RWPE2 (cell line): Measurements from ENCODE around the gene PTK6.

Experiments
- ATAC-seq: fragments of 200-7000 bp; cut with Tn5 transposase; 3 replicates; pipeline ENCODE4 v1.9.1; 2021; ENCODE audit warnings: low read depth
- DNase-seq: peaks from one replicate; pipeline ENCODE4 v3.0.0-alpha.2; 2020; ENCODE audit warnings: low spot score
- H3K27ac ChIP-seq: fragments of 450-650 bp; 2 replicates; pipeline ENCODE4 v1.5.1; 2017; ENCODE audit warnings: mild to moderate bottlenecking; ENCODE audit not compliant: poor library complexity, severe bottlenecking
- H3K27me3 ChIP-seq: fragments of 250-450 bp; sonication (Bioruptor Pico); 2 replicates; pipeline ENCODE4 v1.5.1; 2021; ENCODE audit warnings: mild to moderate bottlenecking, moderate library complexity; ENCODE audit not compliant: insufficient read depth, poor library complexity, severe bottlenecking
- H3K36me3 ChIP-seq: fragments of 250-450 bp; sonication (Bioruptor Pico); 2 replicates; pipeline ENCODE4 v1.5.1; 2020; ENCODE audit warnings: low read depth, mild to moderate bottlenecking, moderate library complexity
- H3K4me1 ChIP-seq: fragments of 250-450 bp; sonication (Bioruptor Pico); 2 replicates; pipeline ENCODE4 v1.5.1; 2021; ENCODE audit warnings: mild to moderate bottlenecking, moderate library complexity; ENCODE audit not compliant: insufficient read depth, poor library complexity, severe bottlenecking
- H3K4me3 ChIP-seq: fragments of 250-450 bp; sonication (Bioruptor Pico); 2 replicates; pipeline ENCODE4 v1.5.1; 2021; ENCODE audit warnings: mild to moderate bottlenecking, moderate library complexity; ENCODE audit not compliant: severe bottlenecking
- H3K9me3 ChIP-seq: fragments of 250-450 bp; sonication (Bioruptor Pico); 2 replicates; pipeline ENCODE4 v1.5.1; 2021; ENCODE audit warnings: mild to moderate bottlenecking, moderate library complexity; ENCODE audit not compliant: severe bottlenecking
- TF ChIP-seq, protein P1 (sequence below): fragments of 450-650 bp; IDR thresholded peaks from one replicate; pipeline ENCODE4 v1.5.1; 2017; ENCODE audit warnings: mild to moderate bottlenecking, moderate library complexity; ENCODE audit not compliant: poor library complexity, severe bottlenecking

PTK6 gene

DNA sequence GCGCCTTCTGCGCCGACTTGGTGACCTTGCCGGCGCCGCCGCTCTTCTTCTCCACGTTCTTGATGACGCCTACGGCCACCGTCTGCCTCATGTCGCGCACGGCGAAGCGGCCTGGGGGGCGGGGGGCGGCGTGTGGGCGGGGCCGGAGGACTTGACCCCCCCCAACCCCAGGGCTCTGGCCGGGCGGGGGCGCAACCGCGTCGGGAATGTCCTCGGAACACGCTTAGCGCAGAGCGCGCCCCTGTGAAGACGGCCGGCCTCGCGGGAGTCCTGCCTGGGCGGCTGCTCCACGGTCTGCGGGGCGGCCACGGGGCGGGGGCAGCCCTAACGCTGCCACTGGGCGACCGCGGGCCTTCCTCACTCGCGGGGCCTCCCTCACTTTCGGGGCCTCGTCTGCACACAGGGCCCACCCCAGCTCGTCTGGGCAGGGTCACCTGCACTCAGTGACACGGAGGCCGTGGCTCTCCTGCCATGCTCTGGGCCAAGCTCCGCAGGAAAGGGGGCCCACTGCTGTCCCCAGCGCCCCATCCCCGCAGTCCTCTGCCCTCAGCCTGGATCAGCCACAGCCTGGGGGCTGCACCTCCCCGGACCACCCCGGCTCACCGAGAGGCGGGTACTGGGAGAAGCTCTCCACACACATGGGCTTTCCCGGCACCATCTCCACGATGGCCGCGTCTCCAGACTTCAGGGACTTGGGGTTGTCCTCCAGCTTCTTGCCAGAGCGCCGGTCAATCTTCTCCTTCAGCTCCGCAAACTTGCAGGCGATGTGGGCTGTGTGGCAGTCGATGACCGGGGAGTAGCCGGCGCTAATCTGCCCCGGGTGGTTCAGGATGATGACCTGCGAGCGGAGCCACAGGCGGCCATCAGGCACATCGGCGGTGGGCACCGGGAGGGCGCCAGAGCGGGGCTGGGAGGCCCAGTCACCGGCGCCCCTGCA, 48.6 kb downstream of the PTK6 start:
- peaks cover 38% of the 10 kb centered on the region for H3K27me3 ChIP-seq
- DNase-seq (no peak), ATAC-seq (0 out of 3 replicates have a peak, but pooled peaks have one; percentile 6)
- H3K4me3 ChIP-seq, result no peak overlapping the region
- H3K9me3 ChIP-seq, result no peaks in the 10 kb centered on the region
- TF ChIP-seq, protein P1, sequence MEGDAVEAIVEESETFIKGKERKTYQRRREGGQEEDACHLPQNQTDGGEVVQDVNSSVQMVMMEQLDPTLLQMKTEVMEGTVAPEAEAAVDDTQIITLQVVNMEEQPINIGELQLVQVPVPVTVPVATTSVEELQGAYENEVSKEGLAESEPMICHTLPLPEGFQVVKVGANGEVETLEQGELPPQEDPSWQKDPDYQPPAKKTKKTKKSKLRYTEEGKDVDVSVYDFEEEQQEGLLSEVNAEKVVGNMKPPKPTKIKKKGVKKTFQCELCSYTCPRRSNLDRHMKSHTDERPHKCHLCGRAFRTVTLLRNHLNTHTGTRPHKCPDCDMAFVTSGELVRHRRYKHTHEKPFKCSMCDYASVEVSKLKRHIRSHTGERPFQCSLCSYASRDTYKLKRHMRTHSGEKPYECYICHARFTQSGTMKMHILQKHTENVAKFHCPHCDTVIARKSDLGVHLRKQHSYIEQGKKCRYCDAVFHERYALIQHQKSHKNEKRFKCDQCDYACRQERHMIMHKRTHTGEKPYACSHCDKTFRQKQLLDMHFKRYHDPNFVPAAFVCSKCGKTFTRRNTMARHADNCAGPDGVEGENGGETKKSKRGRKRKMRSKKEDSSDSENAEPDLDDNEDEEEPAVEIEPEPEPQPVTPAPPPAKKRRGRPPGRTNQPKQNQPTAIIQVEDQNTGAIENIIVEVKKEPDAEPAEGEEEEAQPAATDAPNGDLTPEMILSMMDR, result no peak
- H3K27ac ChIP-seq, result no peak overlapping the region
- no peaks in the 10 kb centered on the region for H3K4me1 ChIP-seq
- no peaks in the 10 kb centered on the region for H3K36me3 ChIP-seq

DNA sequence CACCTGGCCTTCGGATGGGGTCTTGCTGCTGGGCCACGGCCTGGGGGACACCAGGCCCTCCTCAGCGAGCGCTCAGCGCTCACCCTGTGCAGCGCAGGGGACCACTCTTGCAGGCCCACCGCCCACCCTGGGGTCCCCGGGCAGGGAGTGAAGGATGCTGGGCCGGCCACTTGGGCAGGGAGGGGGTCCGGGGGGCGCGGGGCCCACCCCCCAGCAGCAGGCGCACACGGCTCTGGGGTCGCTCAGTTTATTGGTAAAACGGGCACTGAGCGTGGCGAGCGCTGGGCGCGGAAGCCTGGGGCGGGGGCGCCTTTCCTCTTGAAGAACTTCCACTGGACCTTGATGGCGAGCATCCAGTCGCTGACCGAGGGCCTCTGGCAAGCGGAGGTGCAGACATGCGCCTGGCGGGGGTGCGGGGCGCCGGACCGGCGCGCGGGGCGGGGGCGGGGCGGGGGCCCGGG, 49.4 kb downstream of the PTK6 start:
- Histone ChIP-seq H3K4me3 (no peak overlapping the region), H3K27ac (no peak overlapping the region), H3K27me3 (peaks cover 44% of the 10 kb centered on the region), H3K9me3 (no peaks in the 10 kb centered on the region), H3K36me3 (no peaks in the 10 kb centered on the region), H3K4me1 (no peaks in the 10 kb centered on the region)
- DNase-seq, result no peak
- no peak for ATAC-seq
- TF ChIP-seq, protein P1, result no peak

DNA sequence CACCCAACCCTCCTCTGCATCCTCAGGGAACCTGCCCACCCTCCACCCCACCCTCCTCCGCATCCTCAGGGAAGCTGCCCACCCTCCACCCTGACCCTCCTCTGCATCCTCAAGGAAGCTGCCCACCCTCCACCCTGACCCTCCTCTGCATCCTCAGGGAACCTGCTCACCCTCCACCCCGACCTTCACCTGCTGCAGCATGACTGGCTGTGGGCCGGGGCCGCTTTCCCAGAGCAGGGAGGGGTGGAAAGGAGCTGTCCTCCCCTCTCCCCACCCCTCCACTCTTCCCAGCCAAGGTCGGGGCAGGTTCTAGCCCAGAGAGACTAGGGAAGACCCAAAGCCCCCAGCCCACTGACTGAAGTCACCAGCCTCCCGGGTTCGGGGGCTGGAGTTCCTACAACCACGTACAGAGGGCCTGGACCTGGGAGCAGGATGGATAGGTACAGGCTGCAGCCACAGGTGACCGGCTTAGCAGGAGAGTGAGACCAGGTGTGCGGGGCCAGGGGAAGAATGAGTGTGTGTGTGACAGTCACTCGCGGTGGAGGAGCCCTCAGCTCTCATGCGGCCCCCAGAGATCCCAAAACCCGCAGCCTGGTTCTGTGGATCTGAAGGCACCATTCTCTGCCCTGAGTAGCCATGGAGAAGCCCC, 49.9 kb downstream of the PTK6 start:
- Histone ChIP-seq H3K4me1 (no peaks in the 10 kb centered on the region), H3K4me3 (no peak overlapping the region), H3K36me3 (no peaks in the 10 kb centered on the region), H3K27me3 (peaks cover 46% of the 10 kb centered on the region), H3K27ac (no peak overlapping the region), H3K9me3 (no peaks in the 10 kb centered on the region)
- DNase-seq (no peak), ATAC-seq (no peak)
- TF ChIP-seq, protein P1, result no peak

DNA sequence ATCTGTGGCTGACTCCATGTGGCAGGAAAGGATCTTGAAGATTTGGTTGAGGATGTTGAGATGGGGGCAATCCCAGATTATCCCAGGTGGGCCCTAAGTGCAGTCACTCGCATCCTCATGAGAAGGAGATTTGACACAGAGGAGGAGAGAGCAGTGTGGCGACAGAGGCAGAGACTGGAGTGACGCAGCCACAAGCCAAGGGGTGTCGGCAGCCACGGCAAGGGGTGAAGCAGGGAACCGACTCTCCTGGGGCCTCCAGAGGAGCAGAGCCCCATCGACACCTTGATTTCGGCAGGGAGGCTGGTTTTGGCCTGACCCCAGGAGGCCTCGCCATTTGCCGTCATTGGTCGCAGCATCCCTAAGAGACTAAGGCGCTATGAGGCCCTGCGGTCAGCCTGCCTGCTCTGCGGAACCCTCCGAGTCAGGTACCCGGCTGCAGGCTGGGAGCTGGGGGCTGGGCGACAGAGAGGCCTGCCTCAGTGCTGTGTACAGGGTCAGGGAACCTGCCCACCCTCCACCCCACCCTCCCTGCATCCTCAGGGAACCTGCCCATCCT, 50.8 kb downstream of the PTK6 start:
- H3K27me3 ChIP-seq, result peaks cover 46% of the 10 kb centered on the region
- H3K4me3 ChIP-seq, result no peak overlapping the region
- H3K4me1 ChIP-seq, result no peaks in the 10 kb centered on the region
- DNase-seq (no peak), ATAC-seq (no peak)
- H3K27ac ChIP-seq, result no peak overlapping the region
- TF ChIP-seq, protein P1, result no peak
- H3K36me3 ChIP-seq, result no peaks in the 10 kb centered on the region
- no peaks in the 10 kb centered on the region for H3K9me3 ChIP-seq
